ENCODE measurements around the gene PRELID1. TPM values are rescaled to one million over a fixed set of nuclear protein-coding genes. Genes with fewer than 3 reads are reported as not detected.
"Not testable (repeated sequence)": the region's sequence is repeated elsewhere in the genome, so short reads cannot be mapped to it uniquely, and the experiment has no call there.

PRELID1 gene
- polyA plus RNA-seq, 4 donors = 89.7 to 141 (median 120) TPM

DNA sequence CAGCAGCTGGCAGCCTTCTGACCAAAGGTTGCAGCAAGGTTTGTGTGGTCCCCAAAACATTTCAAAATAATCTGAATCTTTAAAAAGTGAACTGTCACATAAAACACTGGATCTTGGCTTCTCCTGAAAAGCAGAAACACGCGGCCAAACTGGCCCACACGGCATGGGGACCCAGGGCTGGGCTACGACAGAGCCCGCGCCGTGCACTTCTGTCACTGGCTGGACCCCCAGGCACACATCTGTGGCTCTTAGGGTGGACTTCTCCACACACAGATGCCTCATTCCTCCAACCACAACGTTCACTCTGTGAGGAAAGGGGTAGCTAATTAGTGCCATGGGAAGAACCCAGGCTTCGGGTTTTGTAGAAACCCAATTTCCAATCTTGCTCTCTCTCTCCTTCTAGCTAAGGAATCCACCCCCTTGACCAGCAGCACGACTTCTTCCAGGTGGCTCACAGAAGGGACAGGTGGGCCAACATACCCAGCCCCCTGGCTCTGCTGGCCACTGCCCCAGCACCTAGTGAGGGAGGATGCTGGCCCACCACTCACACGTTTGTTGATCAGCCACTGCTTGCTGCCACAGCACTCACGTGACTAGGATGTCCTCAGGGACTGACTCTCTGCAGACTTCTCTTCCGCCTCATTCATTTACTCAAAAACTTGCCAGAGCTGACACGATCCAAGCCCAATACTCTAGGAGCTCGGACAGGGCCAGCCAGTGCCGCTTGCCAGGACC, 30.0 kb downstream of the PRELID1 start:
- DNase-seq (ENCODE audit: low read depth in 4 of 4, low spot score in 3 of 4) = no peak

GRCh38 chr5:177334155-177334551, 30.6 kb downstream of the PRELID1 start:
- no peak for DNase-seq (ENCODE audit: low read depth in 4 of 4, low spot score in 3 of 4)

DNA sequence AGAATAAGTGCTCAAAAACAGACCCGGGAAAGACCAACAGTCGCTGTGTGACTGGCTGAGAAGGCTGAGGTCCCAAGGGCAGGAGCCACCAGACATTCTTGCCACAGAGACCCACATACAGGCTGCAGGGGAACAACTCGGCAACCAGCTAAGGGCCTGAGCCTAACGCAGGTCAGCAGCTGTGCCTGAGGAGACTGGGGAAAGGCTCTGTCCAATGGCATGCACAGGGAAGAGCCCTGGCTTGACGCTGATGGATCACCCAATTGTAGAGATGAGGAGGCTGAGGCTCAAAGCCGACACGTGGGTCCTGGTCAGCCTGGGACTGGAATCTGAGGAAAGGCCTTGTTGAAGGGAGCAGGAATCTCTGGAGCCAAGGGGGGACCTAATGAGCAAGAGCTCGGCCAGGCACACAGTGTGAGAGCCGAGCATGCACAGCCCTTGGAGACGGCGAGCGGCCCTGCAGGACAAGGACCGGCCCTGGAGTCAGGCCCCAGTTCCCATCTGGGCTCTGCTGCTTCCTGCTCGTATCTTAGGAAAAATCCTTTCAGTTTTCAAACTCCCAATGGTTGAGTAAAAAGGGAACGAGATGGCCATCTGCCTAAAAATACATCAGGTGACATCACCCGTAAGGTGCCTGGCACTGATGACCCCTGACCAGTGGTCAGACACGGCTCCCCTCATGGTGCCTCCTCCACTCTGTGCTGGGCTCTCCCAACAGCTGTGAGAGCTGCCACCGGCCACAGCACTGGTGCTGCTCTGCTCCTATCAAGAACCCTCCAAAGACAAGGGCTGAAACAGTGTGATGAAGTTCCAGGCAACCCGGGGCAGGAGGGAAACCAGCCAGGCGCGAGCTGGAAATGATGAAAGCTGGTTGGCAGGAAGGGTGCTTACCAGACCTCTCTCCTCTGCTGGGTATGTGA, 31.4 kb downstream of the PRELID1 start:
- DNase-seq (ENCODE audit: low read depth in 4 of 4, low spot score in 3 of 4) = no peak

GRCh38 chr5:177335701-177336065, 32.1 kb downstream of the PRELID1 start:
- no peak for DNase-seq (ENCODE audit: low read depth in 4 of 4, low spot score in 3 of 4)

GRCh38 chr5:177336112-177336511, 32.5 kb downstream of the PRELID1 start:
- no peak for DNase-seq (ENCODE audit: low read depth in 4 of 4, low spot score in 3 of 4)

GRCh38 chr5:177336603-177337494, 33.2 kb downstream of the PRELID1 start:
- DNase-seq (ENCODE audit: low read depth in 4 of 4, low spot score in 3 of 4) = no peak

- no peak for DNase-seq (ENCODE audit: low read depth in 4 of 4, low spot score in 3 of 4)
These were observed 34.9 kb downstream of the PRELID1 start for GRCh38 chr5:177338251-177339106.

DNA sequence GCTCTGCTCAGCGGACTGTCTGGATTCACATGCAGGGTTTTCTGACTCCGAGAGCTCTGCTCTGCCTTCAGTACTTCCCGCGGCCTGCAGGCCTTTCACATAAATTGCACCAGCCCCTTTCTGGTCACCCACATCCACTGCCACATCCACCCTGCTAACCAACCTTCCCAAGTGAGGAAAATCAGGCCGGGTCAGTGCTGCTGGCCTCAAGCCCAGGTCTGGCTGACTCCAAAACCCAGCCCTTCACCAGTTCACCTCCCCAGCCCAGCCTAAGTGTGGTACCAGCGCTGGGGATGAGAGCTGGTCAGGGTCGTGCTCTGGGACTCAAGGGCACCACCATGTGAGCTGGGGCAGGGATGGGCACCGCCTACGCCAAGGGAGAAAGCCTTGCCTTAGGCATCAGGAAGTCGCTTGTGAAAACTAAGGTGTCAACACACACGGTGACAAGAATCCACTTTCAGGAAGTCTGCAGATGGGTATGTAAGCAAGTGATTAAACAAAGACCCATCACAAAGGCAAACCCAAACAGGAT, 35.6 kb downstream of the PRELID1 start:
- no peak for DNase-seq (ENCODE audit: low read depth in 4 of 4, low spot score in 3 of 4)

DNA sequence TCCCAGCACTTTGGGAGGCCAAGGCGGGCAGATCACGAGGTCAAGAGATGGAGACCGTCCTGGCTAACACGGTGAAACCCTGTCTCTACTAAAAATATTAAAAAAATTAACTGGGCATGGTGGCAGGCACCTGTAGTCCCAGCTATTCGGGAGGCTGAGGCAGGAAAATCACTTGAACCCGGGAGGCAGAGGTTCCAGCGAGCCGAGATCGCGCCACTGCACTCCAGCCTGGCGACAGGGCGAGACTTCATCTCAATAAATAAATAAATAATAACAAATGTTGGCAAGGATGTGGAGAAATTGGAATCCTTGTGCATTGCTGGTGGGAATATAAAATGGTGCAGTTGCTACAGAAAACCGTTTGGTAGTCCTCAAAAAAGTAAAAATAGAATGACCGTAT, 39.4 kb downstream of the PRELID1 start:
- not testable (repeated sequence) for DNase-seq (ENCODE audit: low read depth in 4 of 4, low spot score in 3 of 4)

DNA sequence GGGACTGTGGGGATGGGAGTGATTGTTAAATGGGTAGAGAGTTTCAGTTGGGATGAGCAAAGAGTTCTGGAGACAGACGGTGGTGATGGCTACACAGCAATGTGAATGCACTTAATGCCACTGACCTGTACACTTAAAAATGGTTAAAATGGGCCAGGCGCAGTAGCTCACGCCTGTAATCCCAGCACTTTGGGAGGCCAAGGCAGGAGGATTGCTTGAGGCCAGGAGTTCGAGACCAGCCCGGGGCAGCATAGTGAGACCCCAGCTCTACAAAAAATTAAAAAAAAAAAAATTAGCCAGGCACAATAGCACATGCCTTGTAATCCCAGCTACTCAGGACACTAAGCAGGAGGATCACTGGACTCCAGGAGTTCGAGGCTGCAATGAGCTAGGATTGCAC, 40.2 kb downstream of the PRELID1 start:
- no peak for DNase-seq (ENCODE audit: low read depth in 4 of 4, low spot score in 3 of 4)

- DNase-seq (ENCODE audit: low read depth in 4 of 4, low spot score in 3 of 4) = no peak
These were observed 41.3 kb downstream of the PRELID1 start for GRCh38 chr5:177344891-177345290.

DNA sequence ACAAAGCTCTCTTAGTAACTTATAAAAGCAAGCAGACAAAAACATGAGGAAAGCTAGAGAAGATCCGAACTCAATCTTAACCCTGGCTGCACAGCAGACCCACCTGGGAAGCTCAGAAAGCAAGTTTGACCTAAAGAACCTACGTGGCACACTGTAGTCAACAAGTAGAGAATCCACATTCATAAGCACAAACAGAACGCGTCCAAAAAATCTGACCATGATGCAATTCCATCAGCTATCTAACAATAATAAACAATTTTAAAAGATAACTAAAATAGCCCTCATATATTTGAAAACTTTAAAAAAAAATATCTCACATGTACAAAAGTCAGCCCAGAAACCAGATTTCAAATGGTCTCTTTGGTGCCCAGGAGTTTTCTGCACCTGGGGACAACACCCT, 43.2 kb downstream of the PRELID1 start:
- DNase-seq (ENCODE audit: low read depth in 4 of 4, low spot score in 3 of 4) = no peak

DNA sequence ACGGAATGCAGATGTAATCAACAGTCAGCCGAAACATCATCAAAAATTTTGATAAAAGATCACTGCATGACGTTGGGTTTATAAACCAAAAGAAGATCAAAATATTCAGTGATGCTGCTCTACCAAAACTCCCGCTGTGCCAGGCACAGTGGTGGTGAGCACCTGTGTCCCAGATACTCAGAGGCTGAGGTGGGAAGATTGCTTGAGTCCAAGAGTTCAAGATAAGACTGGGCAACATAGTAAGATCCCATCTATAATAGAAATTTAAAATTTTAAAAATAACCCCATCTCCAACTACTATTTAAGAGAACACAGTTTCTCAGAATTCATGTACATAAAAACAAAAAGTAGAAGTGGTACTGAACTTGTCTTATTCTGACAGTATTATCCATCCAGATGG, 44.1 kb downstream of the PRELID1 start:
- no peak for DNase-seq (ENCODE audit: low read depth in 4 of 4, low spot score in 3 of 4)

DNA sequence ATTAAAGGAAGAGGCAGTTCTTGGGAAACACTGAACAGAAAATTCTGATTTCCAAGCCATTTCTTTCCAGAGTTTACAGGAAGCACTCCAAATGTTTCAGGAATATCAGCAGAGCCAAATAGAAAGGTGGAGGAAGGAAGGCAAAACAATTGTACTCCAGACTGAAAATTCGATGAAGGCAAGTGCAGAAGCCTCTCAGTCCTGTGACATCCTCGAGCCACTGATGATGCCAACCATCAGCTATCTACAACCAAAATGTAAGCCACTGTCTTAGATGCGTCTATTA, 45.7 kb downstream of the PRELID1 start:
- DNase-seq (ENCODE audit: low read depth in 4 of 4, low spot score in 3 of 4) = no peak

DNA sequence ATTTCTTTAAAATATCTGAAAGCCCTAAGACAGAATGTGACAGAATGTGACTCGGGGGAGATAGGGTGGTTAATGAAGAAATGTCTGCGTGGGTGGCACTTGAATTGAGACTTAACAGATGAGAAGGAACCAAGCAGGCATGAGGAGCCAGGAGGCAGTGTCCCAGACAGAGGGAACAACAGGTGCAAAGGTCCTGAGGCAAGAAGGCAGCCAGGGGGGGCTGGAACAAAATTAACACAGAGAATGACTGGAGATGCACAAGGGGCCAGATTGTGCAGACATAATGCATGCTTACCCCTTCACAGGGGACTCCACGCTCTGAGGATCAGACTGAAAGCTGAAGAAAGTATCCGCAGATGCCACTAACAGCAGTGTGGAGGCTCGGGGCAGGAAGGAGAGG, 46.2 kb downstream of the PRELID1 start:
- DNase-seq (ENCODE audit: low read depth in 4 of 4, low spot score in 3 of 4) = no peak

DNA sequence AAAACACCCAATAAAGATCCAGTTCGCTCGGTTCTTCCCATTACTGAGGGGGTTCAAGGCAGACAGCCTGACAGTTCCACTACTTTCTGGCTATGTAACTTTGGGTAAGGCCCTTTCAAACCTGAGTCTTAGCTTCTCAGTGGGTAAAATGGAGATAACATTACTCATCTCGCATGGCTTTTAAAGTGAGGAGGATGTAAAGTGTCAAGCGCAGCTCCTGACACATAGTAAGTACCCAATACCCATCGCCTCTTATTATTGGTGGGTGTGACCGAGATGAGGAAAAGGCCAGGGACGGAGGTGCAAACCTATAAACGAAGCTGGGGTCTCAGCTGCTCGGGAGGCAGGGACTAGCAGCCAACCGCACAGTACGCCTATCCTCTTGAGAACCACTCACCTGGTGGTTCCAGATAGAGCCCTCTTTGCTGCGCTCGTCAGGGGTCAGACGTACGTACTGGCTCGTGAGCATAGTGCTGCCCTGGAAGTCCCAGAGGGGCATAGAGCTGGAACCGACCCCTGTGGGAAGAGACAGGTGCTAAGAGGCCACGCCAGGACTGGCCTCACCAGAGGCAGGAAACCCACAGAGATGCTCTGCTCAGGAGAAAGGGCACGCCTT, 47.3 kb downstream of the PRELID1 start:
- no peak for DNase-seq (ENCODE audit: low read depth in 4 of 4, low spot score in 3 of 4)

DNA sequence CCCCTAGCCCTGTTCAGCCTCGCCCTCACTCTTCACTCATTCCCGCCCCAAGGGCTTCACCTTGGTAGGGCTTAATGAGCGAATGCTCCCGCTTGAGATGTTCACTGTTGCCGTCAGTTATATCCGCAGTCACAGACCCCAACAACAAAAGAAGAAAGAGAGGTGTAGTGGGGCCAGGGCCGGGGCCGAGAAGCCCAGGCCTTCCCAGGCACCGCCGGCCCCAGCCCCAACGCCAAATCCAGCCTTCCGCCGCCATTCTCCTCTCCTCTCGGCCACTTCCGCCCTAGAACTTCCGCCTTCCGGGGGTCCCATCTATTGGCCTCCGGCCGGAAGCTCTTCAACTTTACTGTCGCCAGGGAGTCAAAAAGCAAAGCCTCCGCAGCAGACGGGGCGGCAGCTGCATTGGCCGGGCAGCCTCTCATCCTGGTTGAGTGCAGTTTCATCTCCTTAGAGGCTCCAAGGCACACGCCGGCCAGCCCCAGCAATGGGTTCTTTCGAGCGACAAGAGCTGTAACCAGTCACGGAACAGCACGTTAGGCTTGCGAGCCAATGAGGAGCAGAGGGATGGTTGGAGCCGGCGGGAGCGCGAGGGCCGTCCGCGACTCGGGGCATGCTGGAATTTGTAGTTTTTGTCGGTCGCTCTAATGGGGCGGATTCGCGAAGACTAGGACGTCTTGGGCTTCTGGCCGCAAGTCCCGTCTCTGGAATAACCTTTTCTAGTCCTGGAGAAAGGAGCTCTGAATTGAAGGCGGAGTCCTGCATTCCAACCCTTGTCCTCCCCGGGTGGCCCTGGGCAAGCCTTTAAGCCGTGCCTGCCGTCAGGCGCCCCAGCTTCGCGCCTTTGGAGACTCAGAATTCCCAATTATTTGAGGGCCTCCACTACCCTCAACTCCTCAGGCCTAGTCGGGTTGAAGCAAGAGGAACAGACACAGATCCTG, 48.1 kb downstream of the PRELID1 start, which contains the start of gene LMAN2:
TSS of gene LMAN2 (minus strand) at position 277 of the 938 bp plus-strand sequence. CDS start at position 256, 21 bp downstream.
- peak; percentile 89 to 94 (median 92) for DNase-seq (ENCODE audit: low read depth in 4 of 4, low spot score in 3 of 4)

GRCh38 chr5:177353093-177353492, 49.5 kb downstream of the PRELID1 start:
- no peak for DNase-seq (ENCODE audit: low read depth in 4 of 4, low spot score in 3 of 4)
